HG02571 (cell line): ENCODE data around the gene OR4N2.
"Not testable (repeated sequence)": the region's sequence is repeated elsewhere in the genome, so short reads cannot be mapped to it uniquely, and the experiment has no call there.

Experiments
- ATAC-seq: cut with Tn5 transposase; IDR thresholded peaks from one replicate; pipeline ENCODE4 v1.9.1; 2021; ENCODE audit warnings: mild to moderate bottlenecking, moderate library complexity; ENCODE audit not compliant: unreplicated experiment

The OR4N2 gene, protein sequence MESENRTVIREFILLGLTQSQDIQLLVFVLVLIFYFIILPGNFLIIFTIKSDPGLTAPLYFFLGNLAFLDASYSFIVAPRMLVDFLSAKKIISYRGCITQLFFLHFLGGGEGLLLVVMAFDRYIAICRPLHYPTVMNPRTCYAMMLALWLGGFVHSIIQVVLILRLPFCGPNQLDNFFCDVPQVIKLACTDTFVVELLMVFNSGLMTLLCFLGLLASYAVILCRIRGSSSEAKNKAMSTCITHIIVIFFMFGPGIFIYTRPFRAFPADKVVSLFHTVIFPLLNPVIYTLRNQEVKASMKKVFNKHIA

DNA sequence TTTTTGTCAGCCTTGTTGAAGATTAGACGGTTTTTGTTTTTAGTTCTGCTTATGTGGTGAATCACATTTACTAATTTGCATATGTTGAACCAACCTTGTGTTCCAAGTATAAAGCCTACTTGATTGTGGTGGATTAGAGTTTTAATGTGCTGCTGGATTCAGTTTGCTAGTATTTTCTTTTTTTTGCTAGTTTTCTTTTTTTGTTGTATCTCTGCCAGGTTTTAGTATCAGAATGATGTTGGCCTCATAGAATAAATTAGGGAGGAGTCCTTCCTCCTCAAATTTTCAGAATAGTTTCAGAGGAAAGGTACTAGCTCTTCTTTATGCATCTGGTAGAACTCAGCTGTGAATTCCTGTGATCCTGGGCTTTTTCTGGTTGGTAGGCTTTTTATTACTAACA lies at the start of gene OR4N2:
OR4N2 (plus strand) TSS at position 301 of the 400 bp plus-strand sequence. CDS start 23,679 bp downstream, outside the sequence.
- ATAC-seq, result not testable (repeated sequence)

DNA sequence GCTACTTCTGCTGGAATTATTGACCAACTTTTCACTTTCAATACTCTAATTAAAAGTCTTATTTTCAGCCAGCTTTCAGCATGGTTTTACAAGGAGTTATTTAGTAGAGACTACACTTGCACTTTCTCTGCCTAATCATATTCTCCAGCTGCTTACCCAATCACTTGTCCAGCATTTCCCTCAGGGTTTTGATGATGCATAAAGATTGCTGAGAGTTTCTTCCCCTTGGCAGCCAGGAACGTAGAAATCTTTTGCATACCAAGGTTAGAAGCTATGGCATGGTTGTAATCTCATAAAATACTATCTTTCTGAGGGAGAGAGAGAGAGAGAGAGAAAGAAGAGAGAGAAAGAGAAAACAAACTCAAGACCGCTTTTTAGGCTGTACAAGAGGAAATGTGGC lies 49.4 kb upstream of the OR4N2 start:
- no peak for ATAC-seq

DNA sequence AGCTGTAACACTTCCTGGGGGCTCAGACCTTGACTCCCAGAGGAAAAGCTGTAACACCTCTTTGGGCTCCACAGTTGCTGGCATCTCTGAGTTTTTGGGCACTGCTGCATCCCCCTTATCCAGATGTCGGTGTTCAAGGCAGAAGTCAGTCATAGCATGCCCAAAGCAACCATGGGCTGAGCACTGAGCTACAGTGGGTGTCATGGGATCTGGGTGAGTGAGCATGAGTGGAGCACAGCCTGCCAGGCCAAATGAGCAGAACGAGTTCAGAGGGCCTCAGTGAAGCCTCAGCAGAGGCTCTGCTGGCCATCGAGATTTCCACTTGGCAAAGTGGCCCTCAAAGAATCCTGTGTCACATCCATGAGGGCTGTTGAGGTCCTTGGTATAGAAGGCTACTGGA lies 32.1 kb upstream of the OR4N2 start:
- ATAC-seq, result not testable (repeated sequence)

DNA sequence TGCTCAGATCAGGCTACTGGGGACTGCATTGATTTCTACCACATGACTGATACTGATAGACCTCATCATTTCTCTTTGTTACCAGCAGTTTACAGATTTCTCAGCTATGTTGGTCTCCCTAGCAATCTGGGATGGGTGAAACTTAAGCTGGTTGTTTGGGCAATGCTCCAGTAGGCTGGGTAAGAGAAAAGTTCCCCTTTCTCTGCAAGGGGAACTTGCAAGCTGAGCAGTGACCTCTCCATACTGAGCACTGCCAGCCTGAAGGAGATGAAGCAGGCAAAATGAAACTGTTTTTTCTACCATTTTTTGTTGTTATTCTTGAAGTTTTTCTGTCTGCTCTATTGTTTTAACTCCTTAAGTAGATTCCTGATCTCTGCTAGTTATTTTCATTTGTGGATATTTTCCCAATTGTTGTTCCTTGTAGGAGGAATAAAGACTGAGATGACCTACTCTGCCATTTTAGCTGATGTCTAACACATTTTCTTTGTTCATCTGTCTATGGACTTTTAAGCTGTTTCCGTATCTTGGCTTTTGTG lies 31.6 kb upstream of the OR4N2 start:
- no peak for ATAC-seq

DNA sequence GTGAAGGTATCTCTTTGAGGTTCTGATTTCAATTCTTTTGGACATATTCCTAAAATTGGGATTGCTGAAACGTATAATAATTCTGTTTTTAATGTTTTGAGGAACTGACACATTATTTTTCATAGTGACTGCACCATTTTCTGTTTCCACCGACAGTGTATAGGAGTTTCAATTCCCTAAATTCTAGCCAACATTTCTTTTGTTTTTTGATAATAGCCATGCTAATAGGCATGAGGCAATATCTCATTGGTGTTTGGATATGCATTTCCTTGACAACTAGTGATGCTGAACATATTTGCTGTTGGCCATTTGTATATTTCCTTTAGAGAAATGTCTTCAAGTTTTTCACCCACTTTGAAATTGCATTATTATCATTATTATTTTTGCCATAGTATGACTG lies 31.1 kb upstream of the OR4N2 start:
- not testable (repeated sequence) for ATAC-seq

DNA sequence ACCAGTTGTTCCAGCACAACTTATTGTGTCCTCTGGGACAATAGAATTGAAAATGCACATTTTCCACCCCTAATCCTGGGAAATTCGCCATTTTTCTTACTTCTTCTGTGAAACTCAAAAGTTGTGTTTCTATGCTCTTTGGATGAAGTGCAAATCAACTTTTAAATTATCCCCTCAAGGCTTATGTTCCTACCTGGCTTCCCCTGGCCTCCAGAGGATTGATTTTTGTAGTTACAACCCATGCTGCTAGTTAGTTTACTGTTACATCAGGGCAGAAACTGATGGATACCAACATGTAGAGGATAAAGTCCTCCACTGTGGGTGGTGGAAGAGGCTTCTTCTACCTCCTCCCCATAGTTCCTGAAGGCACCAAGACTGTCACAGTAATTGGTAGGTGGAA lies 30.4 kb upstream of the OR4N2 start, which contains the start of gene OR4M1:
OR4M1 (plus strand) TSS at position 301 of the 400 bp plus-strand sequence. CDS start 6,819 bp downstream, outside the sequence.
- ATAC-seq, result not testable (repeated sequence)

DNA sequence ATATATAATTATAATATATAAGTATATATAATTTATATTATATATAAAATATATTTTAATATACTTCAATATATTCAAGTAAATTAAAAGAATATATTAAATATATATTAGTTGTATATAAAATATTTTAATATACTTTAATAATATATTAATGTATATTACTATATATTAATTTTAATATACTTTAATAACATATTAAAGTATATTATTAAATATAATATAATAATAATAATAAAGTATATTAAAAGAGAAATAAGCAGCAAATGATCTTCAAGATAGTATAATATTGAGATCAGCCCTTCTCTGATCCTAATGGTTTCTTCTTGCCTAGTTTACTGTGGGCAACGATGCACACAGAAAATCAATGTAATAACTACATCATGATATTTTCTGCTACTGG lies 28.0 kb upstream of the OR4N2 start:
- ATAC-seq, result no peak

DNA sequence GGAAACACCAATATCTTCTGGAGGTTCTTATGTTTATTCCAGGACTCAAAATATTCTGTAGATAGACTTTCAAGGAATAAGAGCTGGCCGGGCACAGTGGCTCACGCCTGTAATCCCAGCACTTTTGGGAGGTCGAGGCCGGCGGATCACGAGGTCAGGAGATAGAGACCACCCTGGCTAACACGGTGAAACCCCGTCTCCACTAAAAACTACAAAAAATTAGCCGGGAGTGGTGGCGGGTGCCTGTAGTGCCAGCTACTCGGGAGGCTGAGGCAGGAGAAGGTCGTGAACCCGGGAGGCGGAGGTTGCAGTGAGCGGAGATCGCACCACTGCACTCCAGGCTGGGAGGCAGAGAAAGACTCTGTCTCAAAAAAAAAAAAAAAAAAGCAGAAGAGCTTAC lies 17.7 kb upstream of the OR4N2 start:
- not testable (repeated sequence) for ATAC-seq

DNA sequence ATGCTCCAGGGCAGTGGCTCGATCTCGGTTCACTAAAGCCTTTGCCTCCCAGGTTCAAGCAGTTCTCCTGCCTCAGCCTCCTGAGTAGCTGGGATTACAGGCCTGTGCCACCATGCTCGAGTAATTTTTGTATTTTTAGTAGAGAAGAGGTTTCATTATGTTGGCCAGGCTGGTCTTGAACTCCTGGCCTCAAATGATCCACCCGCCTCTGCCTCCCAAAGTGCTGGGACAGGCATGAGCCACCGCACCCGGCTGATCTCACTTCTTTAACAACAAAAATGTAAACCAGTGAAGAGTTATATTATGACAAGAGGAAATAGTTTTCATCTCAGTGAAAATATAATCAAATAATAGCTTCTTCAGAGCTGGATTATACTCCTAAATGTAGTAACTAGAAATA lies 16.3 kb upstream of the OR4N2 start:
- ATAC-seq, result not testable (repeated sequence)

DNA sequence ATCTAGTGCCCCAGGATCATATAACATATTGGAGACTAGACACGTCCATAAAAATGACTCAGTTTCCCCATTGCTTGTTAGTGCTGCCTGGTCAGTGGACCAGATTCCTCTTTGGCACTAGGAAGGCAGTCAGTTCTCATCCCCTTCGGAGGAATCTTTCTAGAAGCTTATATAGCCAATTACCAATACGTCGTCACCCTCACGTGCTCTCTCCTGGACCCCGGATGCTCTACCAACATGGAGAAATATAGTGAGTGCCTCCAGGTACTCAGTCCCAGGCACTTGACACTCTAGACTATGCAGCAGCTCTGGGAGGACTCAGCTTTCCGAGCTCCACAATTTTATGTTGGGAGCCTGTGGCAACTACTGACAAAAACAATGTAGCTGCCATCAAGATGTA lies 15.4 kb upstream of the OR4N2 start:
- not testable (repeated sequence) for ATAC-seq

DNA sequence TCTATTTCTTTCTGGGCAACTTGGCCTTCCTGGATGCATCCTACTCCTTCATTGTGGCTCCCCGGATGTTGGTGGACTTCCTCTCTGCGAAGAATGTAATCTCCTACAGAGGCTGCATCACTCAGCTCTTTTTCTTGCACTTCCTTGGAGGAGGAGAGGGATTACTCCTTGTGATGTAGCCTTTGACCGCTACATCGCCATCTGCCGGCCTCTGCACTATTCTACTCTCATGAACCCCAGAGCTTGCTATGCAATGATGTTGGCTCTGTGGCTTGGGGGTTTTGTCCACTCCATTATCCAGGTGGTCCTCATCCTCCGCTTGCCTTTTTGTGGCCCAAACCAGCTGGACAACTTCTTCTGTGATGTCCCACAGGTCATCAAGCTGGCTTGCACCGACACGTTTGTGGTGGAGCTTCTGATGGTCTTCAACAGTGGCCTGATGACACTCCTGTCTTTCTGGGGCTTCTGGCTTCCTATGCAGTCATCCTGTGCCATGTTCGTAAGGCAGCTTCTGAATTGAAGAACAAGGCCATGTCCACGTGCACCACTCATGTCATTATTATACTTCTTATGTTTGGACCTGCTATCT lies 7.0 kb upstream of the OR4N2 start:
- ATAC-seq, result not testable (repeated sequence)

DNA sequence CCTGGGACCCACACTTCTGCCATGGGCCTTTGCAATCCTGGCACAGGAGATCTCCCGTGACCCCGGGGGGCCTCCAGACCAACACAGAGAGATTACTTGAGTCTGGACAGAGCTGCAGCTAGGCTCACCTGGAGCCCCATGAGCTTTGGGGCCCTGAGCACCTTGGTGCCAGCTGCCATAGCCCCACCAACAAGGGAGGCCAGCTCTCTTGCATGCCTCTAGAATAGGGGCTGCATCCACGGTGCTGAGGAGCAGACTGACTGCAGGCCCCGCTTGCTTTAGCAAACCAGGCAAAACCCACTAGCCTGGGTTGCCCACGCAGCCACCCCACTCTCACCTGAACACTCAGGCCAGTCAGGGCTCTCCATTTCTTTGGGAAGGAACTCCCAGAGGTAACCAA lies 3.7 kb upstream of the OR4N2 start:
- ATAC-seq, result no peak

DNA sequence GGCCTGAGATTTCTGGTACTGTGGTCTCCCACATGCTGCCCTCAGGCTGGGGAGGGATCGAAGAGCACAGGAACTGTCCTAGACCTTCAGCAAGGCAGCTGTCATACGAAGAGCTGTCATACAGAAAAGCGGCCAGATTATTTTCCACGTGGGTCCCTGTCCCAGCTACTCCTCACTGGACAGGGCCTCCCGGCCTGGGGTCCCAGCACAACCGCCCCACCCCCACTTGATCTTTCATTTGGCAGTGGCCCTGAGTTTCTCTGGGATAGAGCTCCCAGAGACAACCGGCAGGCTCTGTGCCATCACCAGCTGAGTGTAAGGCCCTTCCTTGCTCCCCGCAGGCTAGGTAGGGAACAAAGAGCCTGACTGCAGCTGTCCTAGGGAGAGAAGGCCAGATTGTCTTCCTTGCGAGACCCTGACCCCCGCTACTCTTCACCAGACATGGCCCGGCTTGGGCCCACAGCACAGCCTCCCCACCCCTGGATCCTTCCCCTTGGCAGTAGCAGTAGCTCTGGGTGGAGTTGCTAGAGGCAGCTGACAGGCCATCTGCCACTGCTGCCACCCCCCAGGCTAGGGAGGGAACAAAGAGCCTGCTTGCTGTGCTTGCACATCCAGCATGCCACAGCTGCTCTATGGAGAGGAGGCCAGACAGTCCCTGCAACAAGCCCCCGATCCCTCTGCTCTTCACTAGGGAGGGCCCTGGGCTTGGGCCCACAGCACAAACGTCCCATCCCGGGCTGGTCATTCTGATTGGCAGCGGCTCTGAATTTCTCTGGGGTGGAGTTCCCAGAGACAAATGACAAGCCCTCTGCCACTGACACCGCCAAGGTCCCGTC lies 3.1 kb upstream of the OR4N2 start:
- ATAC-seq, result no peak

DNA sequence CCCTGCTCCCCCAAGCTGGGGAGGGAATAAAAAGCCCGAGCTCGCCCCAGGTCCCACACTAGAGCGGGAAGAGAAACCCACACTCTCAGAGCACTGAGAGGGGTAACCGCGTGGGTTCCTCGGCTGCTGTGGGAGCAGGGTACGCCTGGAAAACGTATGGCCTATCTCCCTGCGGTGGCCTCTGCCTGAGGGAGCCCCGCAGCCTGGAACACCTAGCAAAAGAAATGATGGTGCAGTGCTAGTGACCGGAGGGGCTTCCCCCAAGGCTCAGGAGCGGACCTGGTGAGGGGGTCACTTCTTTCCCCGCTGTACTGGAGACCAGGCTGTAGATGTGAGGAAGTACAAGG lies 2.5 kb upstream of the OR4N2 start:
- no peak for ATAC-seq

DNA sequence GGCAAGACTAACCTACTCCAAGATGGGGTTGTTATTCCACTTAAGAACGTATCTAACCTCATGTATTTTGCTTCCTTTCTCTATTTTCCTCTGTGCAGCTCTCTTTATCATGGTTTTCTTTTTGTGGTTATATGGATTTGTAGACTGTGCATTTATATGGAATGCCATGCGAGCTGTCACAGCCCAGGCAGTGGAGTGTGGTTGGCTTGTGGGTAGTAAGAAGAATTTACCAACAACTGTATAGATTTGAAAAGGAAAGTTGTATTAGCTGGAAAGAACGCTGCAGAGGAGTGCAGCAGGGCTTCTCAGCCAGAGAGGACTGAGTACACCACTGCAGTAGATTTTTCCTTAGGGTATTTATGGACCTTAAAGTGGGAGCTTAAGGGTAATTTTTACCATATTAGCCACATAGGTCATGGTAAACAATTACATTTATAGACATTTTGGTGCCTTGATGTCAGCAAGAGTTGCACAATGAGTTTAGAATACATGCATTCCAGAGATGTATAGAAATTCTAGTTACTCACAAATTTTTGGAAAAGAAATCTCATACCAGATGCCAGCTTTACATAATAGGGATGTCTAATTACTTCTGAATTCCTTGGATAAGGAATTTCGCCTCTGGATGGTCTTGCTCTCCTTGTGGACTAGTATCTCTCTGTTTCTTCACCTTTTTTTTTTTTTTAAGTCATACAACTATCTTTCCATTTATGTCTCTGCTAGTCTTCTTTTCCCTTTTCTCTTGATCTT lies 9.8 kb downstream of the OR4N2 start:
- not testable (repeated sequence) for ATAC-seq

DNA sequence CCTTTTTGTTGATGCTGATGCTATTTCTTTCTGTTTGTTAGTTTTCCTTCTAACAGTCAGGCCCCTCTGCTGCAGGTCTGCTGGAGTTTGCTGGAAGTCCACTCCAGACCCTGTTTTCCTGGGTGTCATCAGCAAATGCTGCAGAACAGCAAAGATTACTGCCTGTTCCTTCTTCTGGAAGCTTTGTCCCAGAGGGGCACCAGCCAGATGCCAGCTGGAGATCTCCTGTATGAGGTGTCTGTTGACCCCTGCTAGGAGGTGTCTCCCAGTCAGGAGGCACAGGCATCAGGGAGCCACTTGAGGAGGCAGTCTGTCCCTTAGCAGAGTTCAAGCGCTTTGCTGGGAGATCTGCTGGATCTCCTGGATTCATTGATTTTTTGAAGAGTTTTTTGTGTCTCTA lies 16.3 kb downstream of the OR4N2 start:
- ATAC-seq, result not testable (repeated sequence)

DNA sequence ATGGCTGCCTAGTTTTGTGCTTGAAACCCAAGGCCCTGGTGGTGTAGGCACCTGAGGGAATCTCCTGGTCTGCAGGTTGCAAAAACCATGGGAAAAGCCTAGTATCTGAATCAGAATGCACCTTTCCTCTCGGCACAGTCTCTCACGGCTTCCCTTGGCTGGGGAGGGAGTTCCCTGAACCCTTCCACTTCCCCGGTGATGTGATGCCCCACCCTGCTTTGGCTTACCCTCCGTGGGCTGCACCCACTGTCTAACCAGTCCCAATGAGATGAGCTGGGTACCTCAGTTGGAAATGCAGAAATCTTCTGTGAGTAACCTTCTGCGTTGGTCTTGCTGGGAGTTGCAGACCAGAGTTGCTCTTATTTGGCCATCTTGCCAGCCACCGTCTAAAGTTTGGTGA lies 17.4 kb downstream of the OR4N2 start:
- ATAC-seq, result not testable (repeated sequence)

DNA sequence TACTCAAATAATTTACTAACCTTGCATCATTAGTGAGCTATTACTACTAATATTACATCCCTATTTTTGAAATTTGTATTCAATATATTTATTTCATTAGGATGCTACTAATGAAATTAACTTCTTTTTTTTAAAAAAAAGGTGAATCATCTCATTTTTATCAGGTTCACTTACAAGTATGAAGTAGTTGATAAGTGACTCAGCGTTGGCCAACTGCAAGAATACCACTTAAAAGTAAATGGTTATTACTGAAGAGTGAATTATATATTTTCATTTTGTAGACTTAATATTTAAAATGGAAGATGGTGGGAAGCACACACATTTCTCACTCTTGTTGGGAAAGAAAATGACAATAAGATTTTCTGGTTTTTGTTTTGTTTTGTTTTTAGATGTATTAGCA lies 19.6 kb downstream of the OR4N2 start:
- no peak for ATAC-seq

DNA sequence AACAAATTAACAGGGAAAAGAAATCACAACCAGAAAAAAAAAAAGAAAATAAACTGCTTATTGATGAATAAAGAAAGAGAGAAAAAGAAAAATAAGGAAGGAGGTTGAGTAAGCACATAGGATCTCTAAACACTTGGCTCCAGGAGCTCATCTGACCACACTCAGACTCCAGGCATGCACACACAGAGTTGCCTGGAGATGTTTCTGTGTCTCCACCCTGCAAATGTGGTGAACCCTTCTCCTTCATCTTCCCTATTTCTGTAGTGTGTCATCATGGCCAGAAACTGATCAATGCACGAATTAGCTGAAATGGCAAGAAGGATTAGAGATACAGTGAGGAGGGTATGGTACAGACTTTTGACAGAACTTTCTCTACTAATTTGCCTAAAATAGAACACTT lies 20.2 kb downstream of the OR4N2 start:
- no peak for ATAC-seq

DNA sequence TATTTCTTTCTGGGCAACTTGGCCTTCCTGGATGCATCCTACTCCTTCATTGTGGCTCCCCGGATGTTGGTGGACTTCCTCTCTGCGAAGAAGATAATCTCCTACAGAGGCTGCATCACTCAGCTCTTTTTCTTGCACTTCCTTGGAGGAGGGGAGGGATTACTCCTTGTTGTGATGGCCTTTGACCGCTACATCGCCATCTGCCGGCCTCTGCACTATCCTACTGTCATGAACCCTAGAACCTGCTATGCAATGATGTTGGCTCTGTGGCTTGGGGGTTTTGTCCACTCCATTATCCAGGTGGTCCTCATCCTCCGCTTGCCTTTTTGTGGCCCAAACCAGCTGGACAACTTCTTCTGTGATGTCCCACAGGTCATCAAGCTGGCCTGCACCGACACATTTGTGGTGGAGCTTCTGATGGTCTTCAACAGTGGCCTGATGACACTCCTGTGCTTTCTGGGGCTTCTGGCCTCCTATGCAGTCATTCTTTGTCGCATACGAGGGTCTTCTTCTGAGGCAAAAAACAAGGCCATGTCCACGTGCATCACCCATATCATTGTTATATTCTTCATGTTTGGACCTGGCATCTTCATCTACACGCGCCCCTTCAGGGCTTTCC lies 24.2 kb downstream of the OR4N2 start:
- not testable (repeated sequence) for ATAC-seq
